Right lobe of liver (tissue), 6 donors: ENCODE measurements around the gene CEMIP2. TPM values are rescaled to one million over a fixed set of nuclear protein-coding genes. Genes with fewer than 3 reads are reported as not detected.
A peak's percentile ranks its signal among the peaks of the same experiment; 100 is the strongest.

ENCODE experiments used
- ATAC-seq, 4 donors: fragments of 200-7000 bp; cut with Tn5 transposase; one replicate each; pipeline ENCODE4 v1.9.1; 2020; ENCODE audit warnings: mild to moderate bottlenecking in 4 of 4, moderate library complexity in 4 of 4
- DNase-seq, 3 donors: peaks; one replicate each; pipeline ENCODE4 v3.0.0-alpha.2; 2020
- H3K27ac ChIP-seq, 3 donors: fragments of 200-600 bp; one replicate each; pipeline ENCODE4 v1.8.0; 2022
- H3K27me3 ChIP-seq, 2 donors: fragments of 200-600 bp; one replicate each; pipeline ENCODE4 v1.8.0; 2022
- H3K36me3 ChIP-seq, 4 donors: fragments of 200-600 bp; sonication (generic) in 1 of 4; one replicate each; pipeline versions ENCODE4 v1.5.1 to v1.8.0; 2017 to 2022; ENCODE audit warnings: control low read depth in 1 of 4
- H3K4me1 ChIP-seq, 4 donors: fragments of 200-600 bp; sonication (generic) in 1 of 4; one replicate each; pipeline versions ENCODE4 v1.5.1 to v1.8.0; 2017 to 2022; ENCODE audit warnings: control low read depth in 1 of 4
- H3K4me3 ChIP-seq, 3 donors: fragments of 200-600 bp; one replicate each; pipeline ENCODE4 v1.8.0; 2022
- H3K9me3 ChIP-seq, 4 donors: fragments of 200-600 bp; sonication (generic) in 1 of 4; one replicate each; pipeline versions ENCODE4 v1.5.1 to v1.8.0; 2017 to 2022; ENCODE audit warnings: control low read depth in 1 of 4
- CTCF ChIP-seq, 4 donors: fragments of 200-600 bp in 3 of 4; fragments of 450-650 bp in 1 of 4; IDR thresholded peaks; one replicate each; pipeline versions ENCODE4 v1.5.1 to v1.8.0; 2016 to 2022; ENCODE audit warnings: antibody characterized with exemption in 4 of 4, mild to moderate bottlenecking in 2 of 4
- POLR2A ChIP-seq: fragments of 450-650 bp; IDR thresholded peaks from one replicate; pipeline ENCODE4 v1.6.1; 2017; ENCODE audit warnings: antibody characterized with exemption, mild to moderate bottlenecking
- WGBS: methylation state at CpG from one replicate; pipeline ENCODE4 v1.1.6; 2018; ENCODE audit warnings: low coverage, low lambda C conversion rate; ENCODE audit not compliant: insufficient coverage; ENCODE audit errors: missing lambda C conversion rate; 5-methylcytosine and 5-hydroxymethylcytosine counted together
- intact Hi-C, 2 donors: fragments of 100-400 bp; cut with DNase I; formaldehyde crosslinking; loops; one replicate each; pipeline versions ENCODE4 v1.11.2 to v1.14.1; 2022
- total RNA-seq, 6 experiments: library from RNA; depleted of rRNA in 2 of 6; stranded (reverse); fragments of >200 nt in 2 of 6; fragmentation: NEBNext Ultra II Directional in 3 of 6; extraction: Animal tissue kit (Norgen Biotek cat#: 25700) in 3 of 6; gene quantifications; one replicate each; pipeline versions ENCODE4 v1.1.0 to v1.2.4, GENCODE V29; 2016 to 2023
- donor health status: DM: no; HTN: yes; CAD: no.
- donor health status: DM: no; HTN: no; CAD: no.
- donor health status: DM: no; HTN: no; CAD: no.
- donor health status: DM: no; HTN: yes; CAD: no.
- donor health status: DM: no; HTN: yes; CAD: no.

CEMIP2 gene
- total RNA-seq, 6 experiments from 2014 or later = 40.9 to 92.8 (median 56.5) TPM

- 92% methylated on average over 2 of the region's 2 CpGs for WGBS
- Histone ChIP-seq H3K4me1 (peaks cover 0 to 20% (median 2%) of the 10 kb centered on the region in 4 donors), H3K4me3 (no peak overlapping the region), H3K27me3 (no peaks in the 10 kb centered on the region), H3K9me3 (no peaks in the 10 kb centered on the region), H3K27ac (no peak overlapping the region), H3K36me3 (no peaks in the 10 kb centered on the region)
- ATAC-seq (no peak), DNase-seq (no peak)
- intact Hi-C loops = no loop called here
- no peak for TF ChIP-seq CTCF (IDR thresholded peaks at IDR 0.05)
- TF ChIP-seq POLR2A = no peak
Measured at GRCh38 chr9:71668717-71669116, 99.6 kb downstream of the CEMIP2 start.

GRCh38 chr9:71665247-71665646 is 103.1 kb downstream of the CEMIP2 start:
- 85% methylated on average over 5 of the region's 5 CpGs for WGBS
- Histone ChIP-seq H3K4me3 (no peak overlapping the region), H3K36me3 (no peaks in the 10 kb centered on the region), H3K27ac (no peak overlapping the region), H3K9me3 (no peaks in the 10 kb centered on the region), H3K27me3 (no peaks in the 10 kb centered on the region), H3K4me1 (peaks cover 0 to 10% (median 2%) of the 10 kb centered on the region in 4 donors)
- intact Hi-C loops = no loop called here
- ATAC-seq (no peak), DNase-seq (no peak)
- TF ChIP-seq POLR2A = no peak
- no peak for TF ChIP-seq CTCF (IDR thresholded peaks at IDR 0.05)

- Histone ChIP-seq H3K36me3 (no peaks in the 10 kb centered on the region), H3K27me3 (no peaks in the 10 kb centered on the region), H3K9me3 (no peaks in the 10 kb centered on the region), H3K27ac (no peak overlapping the region), H3K4me1 (peaks cover 0 to 4% (median 1%) of the 10 kb centered on the region in 4 donors), H3K4me3 (no peak overlapping the region)
- DNase-seq (no peak), ATAC-seq (no peak)
- intact Hi-C loops = no loop called here
- TF ChIP-seq CTCF (IDR thresholded peaks at IDR 0.05) (no peak), POLR2A (no peak)
- WGBS = 68% methylated on average over 3 of the region's 3 CpGs
Measured at GRCh38 chr9:71664566-71664965, 103.7 kb downstream of the CEMIP2 start.

- no peaks in the 10 kb centered on the region for H3K4me1 ChIP-seq
- H3K36me3 ChIP-seq = no peaks in the 10 kb centered on the region
- intact Hi-C loops = no loop called here
- ATAC-seq (no peak), DNase-seq (no peak)
- no peaks in the 10 kb centered on the region for H3K9me3 ChIP-seq
- H3K27ac ChIP-seq = no peak overlapping the region
- 87% methylated on average over 4 of the region's 4 CpGs for WGBS
- H3K27me3 ChIP-seq = no peaks in the 10 kb centered on the region
- no peak overlapping the region for H3K4me3 ChIP-seq
- TF ChIP-seq POLR2A (no peak), CTCF (IDR thresholded peaks at IDR 0.05) (no peak)
Measured at GRCh38 chr9:71663931-71664459, 104.3 kb downstream of the CEMIP2 start.

- no peak for DNase-seq
- WGBS = 42% methylated on average over 2 of the region's 2 CpGs
- intact Hi-C loops = no loop called here
- Histone ChIP-seq H3K4me3 (no peak overlapping the region), H3K36me3 (no peaks in the 10 kb centered on the region), H3K27ac (no peak overlapping the region), H3K27me3 (no peaks in the 10 kb centered on the region), H3K4me1 (no peaks in the 10 kb centered on the region), H3K9me3 (no peaks in the 10 kb centered on the region)
- peak in 3 of 4 donors; percentile 17 to 55 (median 30) for ATAC-seq
- TF ChIP-seq CTCF (IDR thresholded peaks at IDR 0.05) (no peak), POLR2A (no peak)
Measured at GRCh38 chr9:71663216-71663615, 105.1 kb downstream of the CEMIP2 start.
